NCI-H2196 (cell line): Measurements from ENCODE around the gene LCN10.

Experiments
- DNase-seq: peaks from one replicate; lab custom pipeline; 2025; ENCODE audit not compliant: unreplicated experiment; lab: John Stamatoyannopoulos, UW

The LCN10 gene

GRCh38 chr9:136740491-136740890 lies 2.2 kb downstream of the LCN10 start:
- no peak for DNase-seq

- no peak for DNase-seq
These were observed 2.7 kb downstream of the LCN10 start for GRCh38 chr9:136740069-136740468.

GRCh38 chr9:136739509-136739908 lies 3.2 kb downstream of the LCN10 start:
- no peak for DNase-seq

GRCh38 chr9:136738960-136739359 lies 3.8 kb downstream of the LCN10 start:
- no peak for DNase-seq

GRCh38 chr9:136735812-136736480 lies 6.8 kb downstream of the LCN10 start:
- no peak for DNase-seq

- DNase-seq, result no peak
These were observed 7.8 kb downstream of the LCN10 start for GRCh38 chr9:136734837-136735496.

- DNase-seq, result no peak
These were observed 9.1 kb downstream of the LCN10 start for GRCh38 chr9:136733611-136734010.

GRCh38 chr9:136732444-136733178 lies 10.1 kb downstream of the LCN10 start:
- no peak for DNase-seq

- no peak for DNase-seq
These were observed 12.8 kb downstream of the LCN10 start for GRCh38 chr9:136729926-136730325.

- DNase-seq, result no peak
These were observed 13.6 kb downstream of the LCN10 start for GRCh38 chr9:136729144-136729543.

- DNase-seq, result no peak
These were observed 14.1 kb downstream of the LCN10 start for GRCh38 chr9:136728548-136729123.

GRCh38 chr9:136728080-136728547 lies 14.6 kb downstream of the LCN10 start:
- DNase-seq, result peak; percentile 81

GRCh38 chr9:136726631-136727191 lies 16.0 kb downstream of the LCN10 start:
- no peak for DNase-seq

- no peak for DNase-seq
These were observed 16.6 kb downstream of the LCN10 start for GRCh38 chr9:136726118-136726517.

GRCh38 chr9:136725612-136726011 lies 17.1 kb downstream of the LCN10 start:
- DNase-seq, result no peak

GRCh38 chr9:136724772-136725171 lies 18.0 kb downstream of the LCN10 start:
- no peak for DNase-seq

GRCh38 chr9:136723989-136724388 lies 18.8 kb downstream of the LCN10 start:
- DNase-seq, result no peak

GRCh38 chr9:136723362-136723976 lies 19.3 kb downstream of the LCN10 start:
- no peak for DNase-seq

- DNase-seq, result no peak
These were observed 19.8 kb downstream of the LCN10 start for GRCh38 chr9:136722969-136723356.

- no peak for DNase-seq
These were observed 20.4 kb downstream of the LCN10 start for GRCh38 chr9:136722093-136722968.
